Smooth muscle cell (in vitro differentiated cells): Measurements from ENCODE around the gene NLN. TPM values are rescaled to one million over a fixed set of nuclear protein-coding genes. Genes with fewer than 3 reads are reported as not detected.

Experiments
- DNase-seq: peaks from one replicate; lab custom pipeline; 2025; ENCODE audit not compliant: unreplicated experiment; lab: John Stamatoyannopoulos, UW
- H2AFZ ChIP-seq: fragments of 200-600 bp; sonication (generic); 2 replicates; pipeline ENCODE4 v1.6.0; 2016; ENCODE audit warnings: antibody characterized with exemption, low read depth, mild to moderate bottlenecking
- H3F3A ChIP-seq: fragments of 200-600 bp; sonication (generic); 2 replicates; pipeline ENCODE4 v1.6.0; 2017; ENCODE audit warnings: antibody characterized with exemption, low read depth
- H3K27ac ChIP-seq: fragments of 200-600 bp; sonication (generic); 2 replicates; pipeline ENCODE4 v1.5.1; 2016; ENCODE audit warnings: low read depth, mild to moderate bottlenecking
- H3K27me3 ChIP-seq: fragments of 200-600 bp; sonication (generic); 2 replicates; pipeline ENCODE4 v1.6.1; 2016; ENCODE audit warnings: low read depth, mild to moderate bottlenecking
- H3K36me3 ChIP-seq: fragments of 200-600 bp; sonication (generic); 2 replicates; pipeline ENCODE4 v1.5.1; 2016; ENCODE audit warnings: low read depth
- H3K4me1 ChIP-seq: fragments of 200-600 bp; sonication (generic); 2 replicates; pipeline ENCODE4 v1.5.1; 2016; ENCODE audit warnings: low read depth
- H3K4me2 ChIP-seq: fragments of 200-600 bp; sonication (generic); 2 replicates; pipeline ENCODE4 v1.6.0; 2016; ENCODE audit warnings: mild to moderate bottlenecking
- H3K4me3 ChIP-seq: fragments of 200-600 bp; sonication (generic); 2 replicates; pipeline ENCODE4 v1.5.1; 2016; ENCODE audit warnings: mild to moderate bottlenecking
- H3K79me2 ChIP-seq: fragments of 200-600 bp; sonication (generic); 2 replicates; pipeline ENCODE4 v1.6.0; 2016; ENCODE audit warnings: low read depth, mild to moderate bottlenecking
- H3K9ac ChIP-seq: fragments of 200-600 bp; sonication (generic); 2 replicates; pipeline ENCODE4 v1.6.0; 2016; ENCODE audit warnings: low read depth
- H3K9me3 ChIP-seq: fragments of 200-600 bp; sonication (generic); replicated peaks from 2 replicates; pipeline ENCODE4 v1.5.1; 2016; ENCODE audit warnings: low read depth
- H4K20me1 ChIP-seq: fragments of 200-600 bp; sonication (generic); 2 replicates; pipeline ENCODE4 v1.6.0; 2016; ENCODE audit warnings: low read depth
- WGBS: methylation state at CpG from one replicate; pipeline ENCODE4 v1.1.7; 2016; ENCODE audit warnings: low lambda C conversion rate; 5-methylcytosine and 5-hydroxymethylcytosine counted together
- polyA plus RNA-seq: library from polyadenylated mRNA; unstranded; fragments of >200 nt; fragmentation: Nextera tagmentation; extraction: Ambion mirVana; gene quantifications from 2 replicates; pipeline ENCODE4 v1.2.1, GENCODE V29; 2016
- total RNA-seq: library from RNA; depleted of rRNA; stranded (reverse); fragments of >200 nt; gene quantifications from 2 replicates; pipeline ENCODE4 v1.2.3, GENCODE V29; 2014
- TF ChIP-seq, protein P1 (sequence below): fragments of 200-600 bp; sonication (generic); IDR thresholded peaks from 2 replicates; pipeline ENCODE4 v1.5.1; 2017; ENCODE audit warnings: borderline replicate concordance, mild to moderate bottlenecking, antibody characterized with exemption; ENCODE audit not compliant: insufficient read depth, poor library complexity, severe bottlenecking

The NLN gene
- total and polyA plus RNA-seq, 2 experiments from 2014 or later: 31.9 to 33.6 TPM

DNA sequence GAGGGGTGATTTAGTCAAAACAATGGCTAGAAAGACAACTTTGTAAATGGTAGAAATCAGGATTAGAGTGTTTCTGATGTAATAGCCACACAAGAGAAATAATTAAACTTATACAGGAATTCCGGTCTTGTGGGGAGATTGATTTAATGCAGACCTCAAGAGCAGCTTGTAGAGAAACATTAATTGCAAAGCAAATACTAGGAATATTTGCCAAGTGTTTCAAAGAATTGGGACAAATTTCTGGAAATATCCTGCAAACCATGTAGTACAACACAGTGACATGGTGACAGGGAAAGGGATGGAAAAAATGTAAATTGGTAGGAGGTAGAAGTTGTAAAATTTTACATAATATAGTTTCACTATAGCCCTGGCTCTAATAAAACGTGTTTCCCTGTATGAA is 28.9 kb downstream of the NLN start:
- Histone ChIP-seq H3F3A (no peaks in the 10 kb centered on the region), H3K79me2 (peaks cover 56% of the 10 kb centered on the region), H3K27ac (no peak overlapping the region), H3K27me3 (no peaks in the 10 kb centered on the region), H3K4me3 (no peak overlapping the region), H2AFZ (no peak overlapping the region), H3K36me3 (no peaks in the 10 kb centered on the region), H3K9ac (no peak overlapping the region), H3K4me2 (no peak overlapping the region), H4K20me1 (peaks cover 62% of the 10 kb centered on the region), H3K4me1 (no peaks in the 10 kb centered on the region), H3K9me3 (no peaks in the 10 kb centered on the region)
- 97% methylated on average over 2 of the region's 2 CpGs for WGBS
- TF ChIP-seq, protein P1, sequence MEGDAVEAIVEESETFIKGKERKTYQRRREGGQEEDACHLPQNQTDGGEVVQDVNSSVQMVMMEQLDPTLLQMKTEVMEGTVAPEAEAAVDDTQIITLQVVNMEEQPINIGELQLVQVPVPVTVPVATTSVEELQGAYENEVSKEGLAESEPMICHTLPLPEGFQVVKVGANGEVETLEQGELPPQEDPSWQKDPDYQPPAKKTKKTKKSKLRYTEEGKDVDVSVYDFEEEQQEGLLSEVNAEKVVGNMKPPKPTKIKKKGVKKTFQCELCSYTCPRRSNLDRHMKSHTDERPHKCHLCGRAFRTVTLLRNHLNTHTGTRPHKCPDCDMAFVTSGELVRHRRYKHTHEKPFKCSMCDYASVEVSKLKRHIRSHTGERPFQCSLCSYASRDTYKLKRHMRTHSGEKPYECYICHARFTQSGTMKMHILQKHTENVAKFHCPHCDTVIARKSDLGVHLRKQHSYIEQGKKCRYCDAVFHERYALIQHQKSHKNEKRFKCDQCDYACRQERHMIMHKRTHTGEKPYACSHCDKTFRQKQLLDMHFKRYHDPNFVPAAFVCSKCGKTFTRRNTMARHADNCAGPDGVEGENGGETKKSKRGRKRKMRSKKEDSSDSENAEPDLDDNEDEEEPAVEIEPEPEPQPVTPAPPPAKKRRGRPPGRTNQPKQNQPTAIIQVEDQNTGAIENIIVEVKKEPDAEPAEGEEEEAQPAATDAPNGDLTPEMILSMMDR: no peak
- no peak for DNase-seq

DNA sequence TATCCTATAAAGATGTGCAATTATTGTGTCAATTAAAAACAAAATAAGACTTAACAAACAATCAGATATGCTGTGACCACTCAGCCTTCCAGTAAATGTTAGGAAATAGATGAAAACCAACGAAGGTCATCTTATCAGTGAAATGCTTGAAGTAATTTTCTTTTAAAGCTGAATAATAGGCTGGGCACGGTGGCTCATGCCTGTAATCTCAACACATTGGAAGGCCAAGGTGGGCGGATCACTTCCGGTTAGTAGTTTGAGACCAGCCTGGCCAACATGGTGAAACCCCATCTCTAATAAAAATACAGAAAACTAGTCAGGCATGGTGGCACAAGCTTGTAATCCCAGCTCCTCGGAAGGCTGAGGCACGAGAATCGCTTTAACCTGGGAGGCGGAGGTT is 31.2 kb downstream of the NLN start:
- H2AFZ ChIP-seq: no peak overlapping the region
- no peaks in the 10 kb centered on the region for H3K9me3 ChIP-seq
- TF ChIP-seq, protein P1: no peak
- DNase-seq: no peak
- H3K27me3 ChIP-seq: no peaks in the 10 kb centered on the region
- WGBS: 88% methylated on average over 8 of the region's 8 CpGs
- H4K20me1 ChIP-seq: peaks cover 69% of the 10 kb centered on the region
- no peak overlapping the region for H3K4me3 ChIP-seq
- H3F3A ChIP-seq: no peaks in the 10 kb centered on the region
- no peak overlapping the region for H3K9ac ChIP-seq
- H3K27ac ChIP-seq: no peak overlapping the region
- H3K36me3 ChIP-seq: no peaks in the 10 kb centered on the region
- H3K4me2 ChIP-seq: no peak overlapping the region
- H3K4me1 ChIP-seq: no peaks in the 10 kb centered on the region
- H3K79me2 ChIP-seq: peaks cover 50% of the 10 kb centered on the region

DNA sequence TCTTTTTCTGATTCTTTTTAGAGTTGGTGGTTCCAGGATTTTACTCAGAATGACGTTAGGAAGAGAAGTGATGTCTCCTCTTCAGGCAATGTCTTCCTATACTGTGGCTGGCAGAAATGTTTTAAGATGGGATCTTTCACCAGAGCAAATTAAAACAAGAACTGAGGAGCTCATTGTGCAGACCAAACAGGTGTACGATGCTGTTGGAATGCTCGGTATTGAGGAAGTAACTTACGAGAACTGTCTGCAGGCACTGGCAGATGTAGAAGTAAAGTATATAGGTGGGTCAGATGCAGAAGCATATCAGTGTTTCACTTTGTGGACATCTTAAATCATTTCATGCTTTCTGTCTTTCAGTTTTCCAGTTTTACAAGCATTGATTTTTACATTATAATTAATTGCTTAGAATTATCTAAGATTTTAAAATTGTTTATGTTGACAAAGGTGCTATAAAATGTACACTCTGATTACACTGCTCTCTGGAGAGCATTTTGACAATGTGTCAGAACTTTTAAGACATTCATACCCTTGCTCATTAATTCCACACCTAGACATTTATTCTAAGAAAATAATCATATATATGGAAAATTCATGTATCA is 36.6 kb downstream of the NLN start:
- no peaks in the 10 kb centered on the region for H3K4me1 ChIP-seq
- no peak overlapping the region for H3K27ac ChIP-seq
- TF ChIP-seq, protein P1: no peak
- no peak overlapping the region for H3K4me3 ChIP-seq
- H2AFZ ChIP-seq: no peak overlapping the region
- no peak overlapping the region for H3K4me2 ChIP-seq
- no peaks in the 10 kb centered on the region for H3K9me3 ChIP-seq
- peaks cover 22% of the 10 kb centered on the region for H3K79me2 ChIP-seq
- H3K27me3 ChIP-seq: no peaks in the 10 kb centered on the region
- no peak overlapping the region for H3K9ac ChIP-seq
- H4K20me1 ChIP-seq: peaks cover 31% of the 10 kb centered on the region
- WGBS: 90% methylated on average over 4 of the region's 4 CpGs
- no peak for DNase-seq
- no peaks in the 10 kb centered on the region for H3K36me3 ChIP-seq
- no peaks in the 10 kb centered on the region for H3F3A ChIP-seq
